SK-MEL-5 (cell line): ENCODE results near the gene KLHL17. TPM values are rescaled to one million over a fixed set of nuclear protein-coding genes. Genes with fewer than 3 reads are reported as not detected.
"Not testable (repeated sequence)": the region's sequence is repeated elsewhere in the genome, so short reads cannot be mapped to it uniquely, and the experiment has no call there.

Experiments used
- DNase-seq: peaks from one replicate; pipeline ENCODE4 v3.0.0-alpha.2; 2016; ENCODE audit warnings: low read depth, low spot score
- in situ Hi-C: cut with HindIII; loops from 2 replicates; pipeline ENCODE4 v1.10.0; 2016; ENCODE audit warnings: low sequenced_read_pairs, high pct_unique_total_duplicates, low pct_unique_long_range_greater_than_20kb
- total RNA-seq: library from RNA; depleted of rRNA; stranded (reverse); fragments of >200 nt; shearing (Covaris generic); gene quantifications from 2 replicates; pipeline ENCODE4 v1.2.3, GENCODE V29; 2014

KLHL17 gene
- total RNA-seq, 1 experiment from 2014 or later = 5.3 TPM

- in situ Hi-C loops = no loop called here
- no peak for DNase-seq
Measured at GRCh38 chr1:943545-944340, 16.6 kb upstream of the KLHL17 start.

GRCh38 chr1:944341-945325 is 15.8 kb upstream of the KLHL17 start:
- in situ Hi-C loops = no loop called here
- no peak for DNase-seq

DNA sequence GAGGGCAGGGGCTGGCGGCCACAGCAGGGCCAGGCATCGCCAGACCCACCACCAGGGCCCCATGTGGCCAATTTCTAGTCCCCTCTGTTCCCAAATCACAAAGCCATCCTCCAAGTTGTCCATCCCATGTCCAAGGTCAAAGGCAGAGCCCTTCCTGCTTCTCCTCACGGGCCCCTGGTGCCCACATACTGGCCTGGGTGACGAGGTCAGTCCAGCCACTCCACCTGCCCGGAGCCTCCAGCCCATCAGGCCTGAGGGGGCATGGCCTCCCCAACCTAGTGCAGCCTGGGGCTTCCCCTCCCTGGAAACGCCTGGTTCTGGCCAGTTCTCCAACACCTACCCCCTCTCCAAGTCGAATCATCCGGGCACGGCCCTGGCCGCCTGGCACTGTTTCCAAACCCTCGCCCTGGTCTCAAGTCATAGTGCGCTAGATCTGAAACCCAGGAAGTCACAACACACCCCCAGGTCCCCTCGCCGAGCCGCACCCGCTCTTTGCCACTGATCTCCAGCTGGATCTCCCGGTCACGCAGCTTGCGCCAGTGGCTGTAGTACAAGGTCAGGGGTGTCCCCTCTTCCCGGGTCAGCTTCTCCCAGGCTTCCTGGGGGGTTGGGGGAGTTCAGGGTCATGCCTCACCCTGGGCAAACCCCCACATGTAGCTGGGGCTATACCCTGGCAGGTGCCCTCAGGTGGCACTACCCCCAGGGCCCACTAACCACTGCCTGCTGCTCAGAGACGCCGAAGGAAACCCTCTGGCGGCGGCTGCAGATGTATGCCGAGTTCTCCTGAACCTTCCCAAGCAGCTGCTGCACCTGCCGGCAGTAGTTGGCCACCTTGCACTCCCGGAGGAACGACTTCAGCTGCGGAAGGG is 14.5 kb upstream of the KLHL17 start:
- in situ Hi-C loops = no loop called here
- no peak for DNase-seq

- DNase-seq, in situ Hi-C loops: not testable (repeated sequence)
Measured at GRCh38 chr1:946811-947210, 13.6 kb upstream of the KLHL17 start.

- in situ Hi-C loops = no loop called here
- DNase-seq = no peak
Measured at GRCh38 chr1:947958-948357, 12.4 kb upstream of the KLHL17 start.

DNA sequence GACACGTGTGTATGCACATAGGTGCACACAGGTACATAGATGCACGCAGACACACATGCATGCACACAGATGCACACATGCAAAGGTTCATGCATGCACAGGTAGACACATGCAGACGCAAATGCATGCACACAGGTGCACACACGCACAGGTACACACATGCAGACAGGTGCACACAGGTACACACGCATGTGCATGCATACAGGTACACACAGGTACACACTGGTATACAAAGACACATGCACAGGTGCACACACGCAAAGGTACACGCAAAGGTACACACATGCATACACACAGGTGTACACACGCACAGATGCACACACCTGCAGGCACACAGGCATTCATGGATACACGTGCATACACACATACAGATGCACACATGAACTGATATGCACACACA is 10.1 kb upstream of the KLHL17 start:
- in situ Hi-C loops = no loop called here
- DNase-seq = no peak

GRCh38 chr1:950881-951280 is 9.5 kb upstream of the KLHL17 start:
- no peak for DNase-seq
- in situ Hi-C loops = no loop called here

DNA sequence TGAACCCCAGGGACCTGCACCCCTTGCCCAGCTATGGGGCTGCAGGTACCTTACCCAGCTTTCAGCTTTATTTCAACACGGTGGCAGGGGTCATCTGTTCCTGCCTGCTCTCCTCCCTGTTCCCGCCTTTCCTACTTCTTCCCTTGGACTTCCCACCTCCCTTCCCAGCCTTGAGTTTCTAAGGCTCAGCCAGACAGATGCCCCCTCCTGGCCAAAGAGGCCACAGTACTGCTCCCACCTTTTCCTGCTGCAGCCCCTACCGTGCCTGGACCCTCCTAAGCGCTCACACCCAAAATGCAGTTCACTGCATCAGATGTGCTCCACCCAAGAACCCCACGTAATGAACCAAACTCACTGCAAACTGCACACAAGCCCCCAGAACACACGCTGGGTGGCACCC is 9.0 kb upstream of the KLHL17 start:
- DNase-seq = peak; percentile 49
- in situ Hi-C loops = no loop called here

DNA sequence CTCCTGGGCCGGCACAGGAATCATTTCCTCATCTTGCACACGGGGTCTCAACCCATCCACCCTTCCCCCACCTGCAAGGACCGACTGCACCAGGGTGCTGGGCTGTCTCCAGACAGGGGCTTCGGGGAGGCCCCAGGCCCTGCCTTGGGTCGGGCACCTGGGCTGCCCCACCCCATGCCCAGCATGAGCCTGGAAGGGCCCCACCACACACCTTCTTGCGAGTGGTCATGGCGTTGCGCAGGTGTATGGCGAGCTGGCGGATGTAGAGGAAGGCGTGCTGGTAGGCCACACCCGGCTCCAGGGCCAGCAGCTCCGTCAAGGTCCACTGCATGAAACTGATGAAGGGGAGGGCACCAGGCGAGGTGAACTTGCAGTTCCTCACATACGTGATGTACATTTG is 8.2 kb upstream of the KLHL17 start:
- in situ Hi-C loops = no loop called here
- DNase-seq = no peak

GRCh38 chr1:952603-953002 is 7.8 kb upstream of the KLHL17 start:
- no peak for DNase-seq
- in situ Hi-C loops = no loop called here

GRCh38 chr1:953524-954320 is 6.7 kb upstream of the KLHL17 start:
- DNase-seq = no peak
- in situ Hi-C loops = no loop called here

DNA sequence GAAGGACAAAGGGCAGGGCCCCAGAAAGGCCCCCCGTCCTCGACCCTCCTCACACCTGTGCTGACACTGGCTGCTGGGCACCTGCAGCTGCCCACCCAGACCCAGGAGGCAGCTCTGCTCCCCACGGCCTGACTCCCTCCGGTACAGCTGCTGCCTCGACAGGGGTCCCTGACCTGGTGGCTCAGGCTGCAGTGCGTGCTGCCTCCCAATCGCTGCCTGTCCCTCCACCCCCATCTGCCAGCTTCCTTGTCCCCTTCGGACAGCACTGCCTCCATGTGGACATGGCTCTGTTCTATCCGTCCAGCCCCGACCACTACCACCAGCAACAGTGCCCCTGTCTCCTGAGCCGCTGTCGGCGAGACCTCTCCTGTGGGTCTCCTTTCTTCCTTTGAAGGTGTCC is 5.5 kb upstream of the KLHL17 start:
- in situ Hi-C loops = no loop called here
- DNase-seq = no peak

GRCh38 chr1:955474-955873 is 4.9 kb upstream of the KLHL17 start:
- in situ Hi-C loops = no loop called here
- no peak for DNase-seq

DNA sequence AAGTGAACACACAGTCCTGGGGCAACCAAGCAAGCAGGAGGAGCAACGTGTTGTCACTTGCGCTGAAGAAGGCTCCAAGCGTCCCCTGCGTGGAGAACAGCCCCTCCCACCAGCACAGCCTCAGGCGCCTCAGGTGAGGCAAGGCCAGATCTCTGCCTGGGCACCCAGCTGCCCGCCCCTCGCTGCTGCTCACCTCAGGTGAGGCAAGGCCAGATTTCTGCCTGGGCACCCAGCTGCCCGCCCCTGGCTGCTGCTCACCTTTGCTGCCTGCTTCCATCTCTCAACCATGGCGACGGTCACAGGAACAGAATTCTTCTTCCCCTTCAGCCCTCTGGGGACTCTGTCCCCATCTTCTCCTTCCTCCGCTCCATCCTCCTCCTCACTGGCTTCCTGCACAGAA is 3.7 kb upstream of the KLHL17 start:
- in situ Hi-C loops = no loop called here
- no peak for DNase-seq

DNA sequence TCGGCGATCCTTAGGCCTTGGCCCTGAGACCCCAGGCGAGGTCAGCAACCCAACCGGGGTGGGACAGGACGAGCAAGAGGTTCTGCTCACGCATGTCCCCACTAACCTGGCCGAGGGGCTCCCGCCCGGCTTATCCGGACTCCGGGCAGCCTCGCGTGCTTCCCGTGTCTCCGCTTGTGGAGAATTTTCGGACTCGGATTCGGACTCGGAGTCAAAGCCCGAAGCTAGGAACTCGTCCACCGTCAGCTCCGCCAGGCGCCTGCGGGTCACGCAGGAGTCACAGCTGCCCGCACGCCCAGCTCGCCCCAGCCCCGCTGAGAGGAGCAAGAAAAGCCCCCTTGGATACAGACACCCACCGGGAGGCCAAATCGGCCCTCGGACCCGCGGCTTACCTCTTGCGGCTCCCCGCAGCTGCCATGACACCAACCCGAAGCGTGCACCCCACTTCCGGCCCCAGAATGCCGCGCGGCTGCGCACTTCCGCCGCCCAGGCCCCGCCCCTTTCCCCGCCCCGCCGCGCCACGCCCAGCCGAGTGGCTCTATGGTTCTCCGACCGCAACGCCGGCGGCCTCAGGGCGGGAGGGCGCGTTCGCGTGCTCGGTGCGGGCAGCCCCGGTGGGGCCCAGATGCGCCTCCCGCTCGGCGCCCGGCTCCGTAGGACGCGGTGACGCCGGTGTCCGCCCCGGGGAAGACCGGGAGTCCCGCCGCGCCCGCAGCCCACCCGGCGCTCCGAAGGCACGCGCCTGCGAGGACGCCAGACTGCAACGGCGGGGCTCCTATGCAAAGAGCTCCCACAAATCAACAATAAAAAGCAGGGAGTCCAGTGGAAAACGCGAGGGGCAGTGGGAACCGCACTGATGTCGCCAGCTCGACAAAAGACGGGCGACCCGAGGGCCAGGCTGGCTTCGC is 1.3 kb upstream of the KLHL17 start, which contains the start of gene NOC2L:
Gene NOC2L, minus strand, starts transcription at position 434 of the 908 bp plus-strand sequence. Its CDS starts 16 bp downstream, at position 418.
- in situ Hi-C loops = no loop called here
- DNase-seq = peak; percentile 85

DNA sequence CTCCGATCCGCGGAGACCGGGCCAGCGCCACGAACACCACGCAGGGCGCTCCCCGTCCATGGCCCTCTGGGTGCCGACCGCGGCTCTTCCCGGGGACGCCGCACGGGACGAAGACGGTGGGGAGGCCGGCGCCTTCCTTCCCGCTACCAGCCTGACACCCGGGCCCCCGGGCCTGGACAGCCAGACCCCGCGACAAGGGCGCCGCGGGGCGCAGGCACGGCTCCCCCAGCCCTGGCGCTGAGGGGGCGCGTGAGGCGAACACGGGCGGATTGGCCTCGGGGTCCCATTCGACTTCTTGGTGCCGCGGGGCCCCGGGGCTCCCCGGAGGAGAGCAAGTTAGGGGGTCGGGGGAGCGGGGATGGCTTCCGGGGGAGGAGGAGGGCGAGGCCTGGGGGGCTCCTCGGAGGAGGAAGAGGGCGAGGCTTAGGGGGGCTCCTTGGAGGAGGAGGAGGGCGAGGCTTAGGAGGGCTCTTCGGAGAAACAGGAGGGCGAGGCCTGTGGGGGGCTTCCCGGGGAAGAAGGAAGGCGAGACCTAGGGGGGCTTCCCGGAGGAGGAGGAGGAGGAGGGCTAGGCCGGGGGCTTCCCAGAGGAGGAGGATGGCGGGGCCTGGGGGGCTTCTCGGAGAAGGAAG is 537 bp upstream of the KLHL17 start:
- no peak for DNase-seq
- in situ Hi-C loops = no loop called here
